CD4-positive, alpha-beta memory T cell (primary cell): ENCODE data around the gene PRDM1. TPM values are rescaled to one million over a fixed set of nuclear protein-coding genes. Genes with fewer than 3 reads are reported as not detected.

Experiments
- CTCF ChIA-PET: fragments of 350-600 bp; sonication (Branson Sonifier 250); formaldehyde crosslinking; loops from one replicate; lab custom pipeline; 2021; ENCODE audit warnings: inconsistent platforms; ENCODE audit not compliant: partially characterized antibody; lab: Charles Lee
- POLR2A ChIA-PET: fragments of 350-600 bp; sonication (Branson Sonifier 250); formaldehyde crosslinking; loops from one replicate; lab custom pipeline; 2021; ENCODE audit not compliant: partially characterized antibody; lab: Charles Lee
- DNase-seq, 5 donors: peaks; one replicate each; pipeline versions ENCODE4 v3.0.0 to v3.0.0-alpha.2; 2020 to 2022; ENCODE audit warnings: mixed read lengths in 1 of 5
- H3K27ac ChIP-seq: one replicate; pipeline ENCODE4 v1.7.0; 2013; ENCODE audit warnings: low read depth, low read length
- H3K27me3 ChIP-seq: 2 replicates; pipeline ENCODE4 v1.7.0; 2013; ENCODE audit warnings: mild to moderate bottlenecking, low read length, moderate library complexity; ENCODE audit not compliant: insufficient read depth
- H3K36me3 ChIP-seq: 2 replicates; pipeline ENCODE4 v1.7.0; 2013; ENCODE audit warnings: mild to moderate bottlenecking, low read length, moderate library complexity; ENCODE audit not compliant: insufficient read depth
- H3K4me1 ChIP-seq: 2 replicates; pipeline ENCODE4 v1.7.0; 2013; ENCODE audit warnings: mild to moderate bottlenecking, low read length, moderate library complexity; ENCODE audit not compliant: insufficient read depth
- H3K4me3 ChIP-seq, 2 donors: one replicate each; pipeline ENCODE4 v1.7.0; 2013; ENCODE audit warnings: low read length in 2 of 2, mild to moderate bottlenecking in 1 of 2
- H3K9me3 ChIP-seq, 2 donors: one replicate each; pipeline ENCODE4 v1.7.0; 2013; ENCODE audit warnings: low read length in 2 of 2, control low read depth in 1 of 2; ENCODE audit not compliant: control insufficient read depth in 1 of 2
- H3K27ac Mint-ChIP-seq, 7 donors: one replicate each; pipeline ENCODE4 v1.8.0; 2020 to 2021; ENCODE audit warnings: mixed read lengths in 7 of 7, mild to moderate bottlenecking in 6 of 7, inconsistent platforms in 3 of 7, moderate library complexity in 3 of 7
- H3K27me3 Mint-ChIP-seq, 2 donors: one replicate each; pipeline ENCODE4 v1.8.0; 2020 to 2021; ENCODE audit warnings: mixed read lengths in 2 of 2
- H3K36me3 Mint-ChIP-seq, 2 donors: one replicate each; pipeline ENCODE4 v1.8.0; 2020 to 2021; ENCODE audit warnings: mixed read lengths in 2 of 2, inconsistent platforms in 1 of 2, mild to moderate bottlenecking in 1 of 2
- H3K4me1 Mint-ChIP-seq, 4 donors: one replicate each; pipeline ENCODE4 v1.8.0; 2020 to 2021; ENCODE audit warnings: mixed read lengths in 4 of 4, mild to moderate bottlenecking in 1 of 4
- H3K4me3 Mint-ChIP-seq, 8 donors: one replicate each; pipeline ENCODE4 v1.8.0; 2020 to 2021; ENCODE audit warnings: mixed read lengths in 8 of 8, mild to moderate bottlenecking in 7 of 8, moderate library complexity in 6 of 8, inconsistent platforms in 3 of 8
- H3K9me3 Mint-ChIP-seq, 8 donors: one replicate each; pipeline ENCODE4 v1.8.0; 2020 to 2021; ENCODE audit warnings: mixed read lengths in 8 of 8, mild to moderate bottlenecking in 5 of 8, inconsistent platforms in 3 of 8, moderate library complexity in 1 of 8
- intact Hi-C: fragments of 100-400 bp; cut with micrococcal nuclease; formaldehyde crosslinking; loops from one replicate; pipeline ENCODE4 v1.15.1; 2023
- polyA plus RNA-seq, 2 donors: library from polyadenylated mRNA; unstranded; fragments of 300-500 nt; fragmentation: Illumina TruSeq; gene quantifications; one replicate each; pipeline ENCODE4 v1.2.3, GENCODE V29; 2021
- total RNA-seq, 2 experiments: library from RNA; stranded (reverse); gene quantifications; one replicate each; pipeline ENCODE4 v1.2.3, GENCODE V29; 2021

PRDM1 gene
- total and polyA plus RNA-seq, 4 experiments from 2014 or later = 33.4 to 97.0 (median 39.7) TPM

DNA sequence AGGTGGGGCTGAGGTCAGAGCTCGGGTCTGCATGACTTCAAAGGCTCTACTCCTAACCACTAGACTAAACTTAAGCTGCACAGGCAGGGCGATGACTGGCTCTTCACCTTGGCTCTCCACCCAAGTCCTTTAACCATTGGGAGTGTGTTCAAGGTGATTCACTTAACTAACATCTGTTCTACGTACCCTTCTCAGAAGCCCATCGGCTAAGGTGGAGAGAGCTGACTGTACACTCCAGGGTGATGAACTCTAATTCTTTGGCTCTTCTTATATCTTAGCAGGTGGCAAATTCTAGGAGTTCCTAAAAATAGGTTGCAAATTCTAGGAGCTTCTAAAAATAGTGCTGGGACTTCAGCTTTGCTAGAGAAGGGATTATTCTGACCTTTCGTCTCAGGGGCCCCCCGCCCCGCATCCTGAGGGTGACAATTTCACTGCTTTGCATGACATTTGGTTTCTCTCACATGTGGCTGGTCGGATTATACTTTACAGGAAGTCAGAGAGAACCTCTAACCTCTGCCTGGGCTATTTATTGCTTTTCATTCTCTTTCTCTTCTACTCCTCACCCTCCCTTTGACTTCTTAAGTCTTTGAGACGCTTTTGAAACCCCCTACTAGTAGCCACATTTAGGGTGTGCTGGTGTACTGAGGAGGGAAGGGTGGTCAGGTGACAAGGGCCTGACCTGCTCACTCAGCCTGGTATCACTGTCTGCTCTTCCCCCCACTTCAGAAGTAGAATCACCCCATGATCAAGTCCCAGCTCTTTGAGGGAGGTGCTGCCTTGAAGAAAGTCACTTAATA lies 55.5 kb downstream of the PRDM1 start:
- intact Hi-C loops = loop anchor here (2.0 kb wide), 1 partner anchor 25 kb away; no protein-coding TSS in a partner anchor
- ChIA-PET POLR2A (interaction anchor here (0.8 to 3.1 kb wide), 15 partner anchors 9 to 149 kb away, joined by 3 to 24 read pairs (median 5); no protein-coding TSS in a partner anchor), CTCF (interaction anchor here (1.1 to 2.9 kb wide), 9 partner anchors 12 to 82 kb away, joined by 3 to 18 read pairs (median 6); no protein-coding TSS in a partner anchor)
- peak overlapping the region in 7 of 8 donors; percentile 37 to 75 (median 71) for H3K4me3 Mint-ChIP-seq
- Histone ChIP-seq H3K27ac (no peak overlapping the region), H3K4me3 (peak overlapping the region in 1 of 2 donors; percentile 5), H3K27me3 (no peaks in the 10 kb centered on the region), H3K9me3 (no peaks in the 10 kb centered on the region), H3K4me1 (peaks cover 44% of the 10 kb centered on the region), H3K36me3 (no peaks in the 10 kb centered on the region)
- H3K4me1 Mint-ChIP-seq = peaks cover 24 to 54% (median 34%) of the 10 kb centered on the region in 4 donors
- H3K27ac Mint-ChIP-seq = peak overlapping the region; percentile 74 to 90 (median 87)
- H3K27me3 Mint-ChIP-seq = no peaks in the 10 kb centered on the region
- no peaks in the 10 kb centered on the region for H3K9me3 Mint-ChIP-seq
- H3K36me3 Mint-ChIP-seq = no peaks in the 10 kb centered on the region
- DNase-seq = peak; percentile 17 to 46 (median 31)

DNA sequence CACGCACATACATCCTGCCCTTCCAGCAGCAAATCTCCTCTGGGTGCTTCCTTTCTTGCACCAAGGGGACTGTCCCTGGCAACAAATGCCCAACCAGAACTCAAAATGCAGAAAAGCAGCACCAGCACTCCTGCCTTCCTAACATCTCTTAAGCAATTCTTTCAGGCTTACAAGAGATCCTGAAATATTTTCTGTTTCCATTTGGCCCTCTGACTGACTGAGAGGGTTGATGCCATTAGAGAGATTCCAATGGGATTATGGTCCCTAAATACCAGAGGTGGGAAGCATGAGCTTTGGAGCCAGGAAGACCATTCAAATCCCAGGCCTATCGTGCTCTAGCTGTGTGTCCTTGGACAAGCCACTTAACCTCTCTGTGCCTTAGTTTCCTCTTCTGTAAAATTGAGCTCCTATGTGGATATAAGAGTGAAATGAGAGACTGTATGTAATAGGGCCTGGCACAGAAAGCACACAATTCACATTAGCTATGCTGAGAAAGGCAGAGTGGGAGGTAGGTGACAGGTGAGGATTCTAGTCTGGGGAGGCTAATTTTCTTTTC lies 56.8 kb downstream of the PRDM1 start:
- no peak overlapping the region for H3K27ac ChIP-seq
- H3K27me3 ChIP-seq = no peaks in the 10 kb centered on the region
- Mint-ChIP-seq H3K4me3 (peak overlapping the region in 1 of 8 donors; percentile 7), H3K27me3 (no peaks in the 10 kb centered on the region), H3K4me1 (peaks cover 23 to 53% (median 34%) of the 10 kb centered on the region in 4 donors), H3K9me3 (no peaks in the 10 kb centered on the region), H3K36me3 (no peaks in the 10 kb centered on the region), H3K27ac (peak overlapping the region in 3 of 7 donors; percentile 29 to 89 (median 74))
- POLR2A ChIA-PET = interaction anchor here (0.6 to 3.1 kb wide), 8 partner anchors 17 to 151 kb away, joined by 3 to 24 read pairs (median 8); no protein-coding TSS in a partner anchor
- CTCF ChIA-PET = interaction anchor here (0.9 to 2.9 kb wide), 6 partner anchors 14 to 80 kb away, joined by 3 to 18 read pairs (median 6); no protein-coding TSS in a partner anchor
- peaks cover 44% of the 10 kb centered on the region for H3K4me1 ChIP-seq
- no peak for DNase-seq
- no peaks in the 10 kb centered on the region for H3K36me3 ChIP-seq
- H3K4me3 ChIP-seq = no peak overlapping the region
- intact Hi-C loops = no loop called here
- H3K9me3 ChIP-seq = no peaks in the 10 kb centered on the region

DNA sequence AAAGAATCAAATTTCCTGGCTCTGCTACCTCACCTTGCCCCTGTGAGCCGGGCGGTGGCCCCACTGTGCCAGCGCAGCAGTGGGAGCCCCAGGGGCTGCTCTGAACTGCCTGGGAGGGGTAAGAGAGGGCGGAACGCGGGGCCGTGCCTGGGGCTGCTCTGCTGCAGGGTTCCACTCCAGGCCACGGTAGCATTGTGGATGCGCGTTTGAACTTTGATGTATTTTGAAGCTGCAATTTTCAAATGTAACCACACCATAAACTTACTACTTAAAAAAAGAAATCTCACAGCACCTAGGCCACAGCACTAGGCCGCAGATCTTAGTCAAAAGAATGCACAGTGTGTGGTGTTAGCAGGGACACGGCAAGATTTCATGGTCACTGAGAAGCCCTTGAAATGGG lies 57.5 kb downstream of the PRDM1 start:
- no peaks in the 10 kb centered on the region for H3K9me3 Mint-ChIP-seq
- Histone ChIP-seq H3K4me3 (no peak overlapping the region), H3K27ac (no peak overlapping the region), H3K9me3 (no peaks in the 10 kb centered on the region), H3K27me3 (no peaks in the 10 kb centered on the region), H3K36me3 (no peaks in the 10 kb centered on the region), H3K4me1 (peaks cover 44% of the 10 kb centered on the region)
- DNase-seq = no peak
- peaks cover 23 to 57% (median 38%) of the 10 kb centered on the region in 4 donors for H3K4me1 Mint-ChIP-seq
- intact Hi-C loops = no loop called here
- peak overlapping the region in 1 of 7 donors; percentile 74 for H3K27ac Mint-ChIP-seq
- H3K4me3 Mint-ChIP-seq = no peak overlapping the region
- CTCF ChIA-PET = interaction anchor here (0.9 to 1.8 kb wide), 2 partner anchors 13 to 26 kb away, joined by 3 to 6 read pairs; no protein-coding TSS in a partner anchor
- POLR2A ChIA-PET = interaction anchor here (1.2 to 3.1 kb wide), 4 partner anchors 20 to 151 kb away, joined by 3 to 24 read pairs (median 11); no protein-coding TSS in a partner anchor
- no peaks in the 10 kb centered on the region for H3K36me3 Mint-ChIP-seq
- no peaks in the 10 kb centered on the region for H3K27me3 Mint-ChIP-seq

DNA sequence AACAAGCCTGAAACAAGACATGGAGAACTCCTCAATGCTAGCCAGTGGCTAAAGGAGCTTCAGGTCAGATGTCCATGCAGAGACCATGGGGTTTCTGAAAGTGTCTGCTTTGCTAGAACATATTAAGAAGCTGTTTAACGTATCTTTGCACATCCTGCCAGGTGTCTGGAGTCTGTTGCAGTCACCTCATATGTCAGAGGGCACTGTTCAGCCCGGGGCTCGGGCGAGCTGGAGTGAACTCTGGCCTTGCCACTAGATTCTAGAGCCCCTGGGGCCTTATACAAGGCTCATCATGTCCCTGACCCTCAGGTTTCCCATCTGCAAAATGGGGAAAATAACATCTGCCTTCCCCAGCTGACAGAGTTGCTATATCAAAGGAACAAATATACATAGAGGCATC lies 59.0 kb downstream of the PRDM1 start:
- Histone ChIP-seq H3K27me3 (no peaks in the 10 kb centered on the region), H3K4me3 (no peak overlapping the region), H3K36me3 (no peaks in the 10 kb centered on the region), H3K4me1 (peaks cover 56% of the 10 kb centered on the region), H3K9me3 (no peaks in the 10 kb centered on the region), H3K27ac (no peak overlapping the region)
- no peak for DNase-seq
- POLR2A ChIA-PET = interaction anchor here (0.8 kb wide), 1 partner anchor 18 kb away, joined by 3 read pairs; no protein-coding TSS in a partner anchor
- peaks cover 29 to 69% (median 47%) of the 10 kb centered on the region in 4 donors for H3K4me1 Mint-ChIP-seq
- H3K27me3 Mint-ChIP-seq = no peaks in the 10 kb centered on the region
- intact Hi-C loops = no loop called here
- CTCF ChIA-PET = no interaction called here
- no peaks in the 10 kb centered on the region for H3K36me3 Mint-ChIP-seq
- H3K9me3 Mint-ChIP-seq = no peaks in the 10 kb centered on the region
- peak overlapping the region in 2 of 7 donors; percentile 9 to 67 for H3K27ac Mint-ChIP-seq
- H3K4me3 Mint-ChIP-seq = no peak overlapping the region

DNA sequence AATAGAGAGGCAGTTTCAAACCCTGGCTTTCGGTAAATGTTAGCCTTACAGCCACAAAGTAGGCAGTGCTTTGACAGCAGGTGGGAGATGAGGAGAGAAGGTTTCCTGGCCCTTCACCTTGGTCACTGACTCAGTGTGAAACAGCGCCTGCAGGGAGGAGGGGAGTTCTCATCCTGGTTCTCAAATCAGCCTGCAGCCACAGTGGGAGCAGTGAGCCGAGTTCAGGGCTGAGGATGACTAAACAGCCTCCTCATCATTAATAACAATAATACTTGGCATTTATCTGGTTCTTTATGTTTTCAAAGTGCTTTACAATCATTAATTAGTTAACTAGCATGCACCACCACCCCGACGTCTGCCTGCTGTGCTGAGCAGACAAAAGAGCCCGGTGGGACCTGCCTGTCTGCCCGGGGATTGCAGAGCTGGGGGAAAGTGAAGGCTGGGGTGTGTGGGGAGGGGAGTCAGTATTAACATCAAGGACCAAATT lies 59.6 kb downstream of the PRDM1 start:
- Histone ChIP-seq H3K27me3 (no peaks in the 10 kb centered on the region), H3K36me3 (no peaks in the 10 kb centered on the region), H3K4me3 (no peak overlapping the region), H3K9me3 (no peaks in the 10 kb centered on the region), H3K27ac (no peak overlapping the region), H3K4me1 (peaks cover 52% of the 10 kb centered on the region)
- no peaks in the 10 kb centered on the region for H3K9me3 Mint-ChIP-seq
- H3K4me1 Mint-ChIP-seq = peaks cover 28 to 62% (median 43%) of the 10 kb centered on the region in 4 donors
- CTCF ChIA-PET = interaction anchor here (1.1 kb wide), 1 partner anchor 9 kb away, joined by 4 read pairs; no protein-coding TSS in a partner anchor
- H3K27ac Mint-ChIP-seq = peak overlapping the region in 3 of 7 donors; percentile 9 to 88 (median 67)
- POLR2A ChIA-PET = no interaction called here
- H3K4me3 Mint-ChIP-seq = peak overlapping the region in 2 of 8 donors; percentile 17 to 33
- no peaks in the 10 kb centered on the region for H3K27me3 Mint-ChIP-seq
- no peaks in the 10 kb centered on the region for H3K36me3 Mint-ChIP-seq
- intact Hi-C loops = no loop called here
- DNase-seq = no peak

DNA sequence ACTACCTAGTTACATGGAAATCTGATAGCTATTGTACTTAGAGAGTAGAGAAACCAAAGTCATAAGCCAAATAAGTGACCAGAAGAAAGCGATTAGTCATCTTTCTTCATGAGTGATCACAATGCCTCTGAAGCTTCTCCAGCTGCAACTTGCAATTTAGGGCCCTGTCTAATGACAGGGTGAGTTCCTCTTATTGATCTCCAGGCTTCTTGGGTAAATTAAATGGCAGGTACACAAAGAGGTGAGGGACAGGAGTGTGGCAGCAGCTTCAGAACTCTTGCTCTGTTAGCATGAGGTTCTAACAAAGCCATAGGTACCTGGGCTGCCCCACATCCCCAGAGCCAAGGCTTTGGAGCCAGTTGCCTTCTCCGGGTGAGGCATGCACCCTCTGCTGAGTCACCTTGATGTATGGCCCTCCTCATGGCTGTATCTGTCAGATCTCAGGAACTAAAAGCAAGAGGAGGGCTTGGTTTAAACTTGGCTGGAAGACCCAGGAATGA lies 60.8 kb downstream of the PRDM1 start:
- Histone ChIP-seq H3K36me3 (no peaks in the 10 kb centered on the region), H3K4me1 (peaks cover 41% of the 10 kb centered on the region), H3K9me3 (no peaks in the 10 kb centered on the region), H3K4me3 (no peak overlapping the region), H3K27ac (no peak overlapping the region), H3K27me3 (no peaks in the 10 kb centered on the region)
- Mint-ChIP-seq H3K27me3 (no peaks in the 10 kb centered on the region), H3K4me1 (peaks cover 21 to 53% (median 36%) of the 10 kb centered on the region in 4 donors), H3K36me3 (no peaks in the 10 kb centered on the region), H3K9me3 (no peaks in the 10 kb centered on the region), H3K27ac (no peak overlapping the region), H3K4me3 (no peak overlapping the region)
- no peak for DNase-seq
- intact Hi-C loops = no loop called here
- ChIA-PET POLR2A (no interaction called here), CTCF (interaction anchor here (0.9 kb wide), 1 partner anchor 68 kb away, joined by 3 read pairs; no protein-coding TSS in a partner anchor)
